HG02798 (cell line): ENCODE data around the gene PDGFA.

Experiments used
- ATAC-seq: cut with Tn5 transposase; IDR thresholded peaks from one replicate; pipeline ENCODE4 v1.9.1; 2021; ENCODE audit warnings: mild to moderate bottlenecking; ENCODE audit not compliant: unreplicated experiment, poor library complexity

PDGFA gene

GRCh38 chr7:451255-452225, 68.1 kb downstream of the PDGFA start:
- ATAC-seq = no peak

- no peak for ATAC-seq
Measured at GRCh38 chr7:450741-451140, 68.9 kb downstream of the PDGFA start.

- no peak for ATAC-seq
Measured at GRCh38 chr7:450036-450435, 69.6 kb downstream of the PDGFA start.

GRCh38 chr7:449324-450019, 70.2 kb downstream of the PDGFA start:
- no peak for ATAC-seq

- ATAC-seq = no peak
Measured at GRCh38 chr7:447523-447922, 72.1 kb downstream of the PDGFA start.
